ENCODE data around the gene MOB1A.

The MOB1A gene

GRCh38 chr2:74103763-74104162 lies 74.9 kb downstream of the MOB1A start:
- no peak for DNase-seq (ENCODE audit: low read depth)
